HG03135 (cell line): ENCODE data around the gene NFKBIB.
A peak's percentile ranks its signal among the peaks of the same experiment; 100 is the strongest.
"Not testable (repeated sequence)": the region's sequence is repeated elsewhere in the genome, so short reads cannot be mapped to it uniquely, and the experiment has no call there.

Experiments used
- ATAC-seq: cut with Tn5 transposase; IDR thresholded peaks from one replicate; pipeline ENCODE4 v1.9.1; 2021; ENCODE audit warnings: mild to moderate bottlenecking, moderate library complexity; ENCODE audit not compliant: unreplicated experiment

Gene NFKBIB

GRCh38 chr19:38922482-38922881, 22.7 kb downstream of the NFKBIB start:
- no peak for ATAC-seq

DNA sequence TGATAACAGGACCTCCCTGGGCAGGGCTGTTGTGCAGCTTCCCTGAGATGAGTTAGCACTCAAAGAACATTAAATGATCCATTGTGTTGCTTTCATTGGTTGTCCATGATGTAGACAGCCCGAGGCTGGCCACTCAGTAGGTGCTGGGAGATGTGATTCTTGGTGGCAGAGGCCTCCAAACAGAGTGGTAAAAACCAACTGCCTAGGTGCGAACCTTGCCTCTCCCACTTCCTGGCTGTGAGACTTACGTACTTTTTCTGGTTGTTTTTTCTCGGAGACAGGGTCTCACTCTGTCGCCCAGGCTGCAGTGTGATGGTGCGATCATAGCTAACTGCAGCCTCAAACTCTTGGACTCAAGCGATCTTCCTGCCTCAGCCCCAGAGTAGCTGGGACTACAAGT, 24.6 kb downstream of the NFKBIB start:
- no peak for ATAC-seq

DNA sequence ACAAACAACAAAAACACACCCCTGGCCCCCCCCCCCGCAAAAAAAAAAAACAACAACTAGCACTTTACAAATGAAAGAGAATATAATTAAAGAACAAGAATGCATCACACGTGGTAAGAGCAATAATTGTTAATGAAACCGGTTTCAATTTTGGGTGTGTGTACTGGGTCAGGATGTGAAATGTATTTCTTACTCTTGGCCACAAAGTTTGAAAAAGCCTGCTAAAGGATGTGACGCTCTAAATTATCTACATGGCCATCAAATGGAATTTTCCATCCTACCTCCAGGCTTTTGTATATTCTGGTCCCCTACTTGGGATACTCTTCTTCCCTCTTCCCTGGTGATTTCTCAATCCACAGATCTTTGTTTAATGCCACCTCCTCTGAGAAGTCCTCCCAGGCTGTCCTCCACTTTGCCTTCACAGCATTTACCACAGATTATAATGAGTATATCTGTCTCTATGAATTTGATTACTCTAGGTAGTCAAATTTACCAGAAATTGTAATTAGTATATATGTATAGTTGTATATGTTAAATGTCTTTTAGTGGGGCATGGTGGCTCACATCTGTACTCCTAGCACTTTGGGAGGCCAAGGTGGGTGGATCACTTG, 28.7 kb downstream of the NFKBIB start:
- ATAC-seq = no peak

DNA sequence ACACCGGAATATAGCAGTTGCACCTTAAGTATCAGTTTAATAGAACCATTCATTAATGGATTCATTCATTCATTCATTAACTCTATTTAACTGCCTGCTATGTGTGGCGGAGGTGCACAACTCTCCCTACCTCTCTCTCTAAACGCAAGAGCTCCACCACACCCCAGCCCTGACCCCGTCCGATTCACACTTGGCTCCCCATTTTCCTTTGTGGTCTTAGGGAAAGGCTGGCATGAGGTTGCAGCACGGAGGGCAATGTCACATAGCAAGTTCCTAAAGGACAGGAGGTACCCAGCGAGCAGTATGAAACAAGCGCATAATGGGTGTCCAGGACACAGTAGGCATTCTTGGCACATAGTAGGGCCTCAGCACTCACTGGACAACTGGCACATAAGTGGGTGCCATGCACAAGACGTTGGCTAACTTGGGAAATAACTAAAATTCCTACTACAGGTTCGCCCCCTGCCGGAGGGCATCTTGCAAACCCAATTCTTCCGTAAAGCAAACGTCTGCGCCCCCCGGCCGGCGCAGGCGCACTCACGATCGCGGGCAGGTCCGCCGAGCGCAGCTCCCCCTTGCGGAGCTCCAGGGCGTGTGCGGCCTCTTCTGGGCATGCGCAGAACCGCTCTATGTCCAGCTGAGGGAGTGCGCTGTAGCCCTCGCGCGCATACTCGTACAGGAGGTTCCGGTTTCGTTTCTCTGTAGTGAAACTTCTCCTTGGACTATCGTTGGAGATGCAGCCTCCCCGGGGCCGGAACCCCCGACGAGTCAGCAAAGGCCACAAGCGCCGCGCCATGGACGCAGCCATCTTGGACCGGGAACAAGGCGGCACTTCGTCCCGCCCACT, 30.4 kb downstream of the NFKBIB start, which contains the start of gene SARS2:
TSS of gene SARS2 (minus strand) at position 835 of the 847 bp plus-strand sequence. CDS start at position 808, 27 bp downstream.
- peak; percentile 63 for ATAC-seq

- ATAC-seq = peak; percentile 87
These were observed 31.2 kb downstream of the NFKBIB start, which contains the start of gene MRPS12 for GRCh38 chr19:38930776-38931520. MRPS12 (plus strand) TSS chr19:38930944; CDS start chr19:38931295, 351 bp downstream.

DNA sequence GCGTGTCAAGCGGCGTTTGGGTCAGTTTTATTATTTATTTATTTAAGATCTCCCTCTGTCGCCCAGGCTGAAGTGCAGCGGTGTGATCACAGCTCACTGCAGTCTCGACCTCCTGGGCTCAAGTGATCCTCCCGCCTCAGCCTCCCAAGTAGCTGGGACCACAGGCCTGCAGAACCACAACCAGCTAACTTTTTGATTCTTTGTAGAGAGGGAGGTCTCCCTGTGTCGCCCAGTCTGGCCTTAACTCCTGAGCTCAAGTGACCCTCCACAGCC, 31.7 kb downstream of the NFKBIB start:
- no peak for ATAC-seq

GRCh38 chr19:38932425-38933179, 32.8 kb downstream of the NFKBIB start:
- no peak for ATAC-seq

DNA sequence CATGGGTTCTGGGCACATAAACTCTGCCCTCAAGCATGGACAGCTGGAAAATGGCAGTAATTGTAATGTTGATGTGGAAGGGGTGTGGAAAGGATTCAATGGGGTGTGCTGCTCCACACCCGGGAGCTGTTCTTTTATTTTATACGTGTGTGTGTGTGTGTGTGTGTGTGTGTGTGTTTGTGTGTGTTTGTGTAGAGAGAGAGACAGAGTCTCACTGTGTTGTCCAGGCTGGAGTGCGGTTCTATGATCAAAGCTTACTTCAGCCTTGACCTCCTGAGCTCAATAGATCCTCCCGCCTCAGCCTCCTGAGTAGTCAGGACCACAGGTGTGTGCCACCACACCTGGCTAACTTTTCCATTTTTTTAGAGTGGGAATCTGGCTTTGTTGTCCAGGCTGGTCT, 33.8 kb downstream of the NFKBIB start:
- ATAC-seq = no peak

GRCh38 chr19:38939957-38940356, 40.2 kb downstream of the NFKBIB start:
- ATAC-seq = no peak

DNA sequence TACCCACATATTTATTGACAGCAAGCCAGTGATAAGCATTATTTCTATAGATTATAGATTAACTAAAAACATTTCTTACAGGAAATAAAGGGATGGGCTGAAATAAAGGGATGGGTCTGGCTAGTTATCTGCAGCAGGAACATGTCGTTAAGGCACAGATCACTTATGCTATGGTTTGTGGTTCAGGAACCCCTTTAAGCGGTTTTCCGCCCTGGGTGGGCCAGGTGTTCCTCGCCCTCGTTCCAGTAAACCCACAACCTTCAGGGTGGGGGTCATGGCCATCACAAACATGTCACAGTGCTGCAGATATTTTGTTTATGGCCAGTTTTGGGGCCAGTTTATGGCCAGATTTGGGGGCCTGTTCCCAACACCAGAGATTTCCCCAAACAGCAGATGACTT, 41.7 kb downstream of the NFKBIB start:
- ATAC-seq = not testable (repeated sequence)

- ATAC-seq = no peak
These were observed 42.2 kb downstream of the NFKBIB start for GRCh38 chr19:38941979-38942378.

- no peak for ATAC-seq
These were observed 42.9 kb downstream of the NFKBIB start for GRCh38 chr19:38942471-38943181.

DNA sequence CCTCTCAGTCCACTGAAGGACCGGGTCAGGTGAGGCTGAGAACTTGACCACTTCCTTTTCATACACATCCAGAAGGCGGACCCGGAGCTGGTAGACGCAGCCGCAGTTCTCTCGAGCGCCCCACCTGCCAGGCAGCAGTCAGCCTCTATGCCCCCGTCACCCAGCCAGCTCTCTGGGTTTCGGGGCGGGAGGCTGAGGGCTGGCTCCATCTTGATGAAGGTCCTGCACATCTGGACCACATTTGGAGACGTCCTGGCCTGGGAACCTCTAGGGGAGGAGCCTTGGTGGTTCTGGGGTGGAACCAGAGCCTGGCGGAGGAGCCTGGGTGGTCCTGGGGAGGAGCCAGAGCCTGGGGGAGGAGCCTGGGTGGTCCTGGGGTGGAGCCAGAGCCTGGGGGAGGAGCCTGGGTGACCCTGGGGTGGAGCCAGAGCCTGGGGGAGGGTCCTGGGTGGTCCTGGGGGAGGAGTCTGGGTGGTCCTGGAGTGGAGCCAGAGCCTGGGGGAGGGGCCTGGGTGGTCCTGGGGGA, 45.3 kb downstream of the NFKBIB start:
- no peak for ATAC-seq

GRCh38 chr19:38945562-38946228, 45.9 kb downstream of the NFKBIB start:
- ATAC-seq = no peak

GRCh38 chr19:38946229-38947010, 46.7 kb downstream of the NFKBIB start:
- ATAC-seq = no peak

- ATAC-seq = no peak
These were observed 50.0 kb downstream of the NFKBIB start for GRCh38 chr19:38949580-38950367.

DNA sequence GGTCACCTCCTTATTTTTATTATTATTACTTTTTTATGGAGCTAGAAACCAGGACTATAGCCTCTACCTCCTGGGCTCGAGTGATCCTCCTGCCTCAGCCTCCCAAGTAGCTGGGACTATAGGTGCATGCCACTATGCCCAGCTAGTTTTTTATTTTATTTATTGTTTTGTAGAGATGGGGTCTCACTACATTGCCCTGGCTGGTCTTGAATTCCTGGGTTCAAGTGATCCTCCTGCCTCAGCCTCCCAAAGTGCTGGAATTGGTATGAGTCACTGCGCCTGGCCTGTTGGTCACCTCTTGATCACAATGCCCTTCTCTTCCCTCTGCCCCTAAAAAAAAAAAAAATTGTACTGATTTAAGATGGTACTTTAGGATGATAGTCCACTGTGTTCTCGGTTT, 51.4 kb downstream of the NFKBIB start:
- ATAC-seq = no peak
